Effector memory CD8-positive, alpha-beta T cell (primary cell): ENCODE data around the gene TMEM14A.
"Not testable (repeated sequence)": the region's sequence is repeated elsewhere in the genome, so short reads cannot be mapped to it uniquely, and the experiment has no call there.

ENCODE experiments used
- ATAC-seq: fragments of 150-1000 bp; cut with Tn5 transposase; replicated peaks from 2 replicates; pipeline ENCODE4 v1.10.0; 2021; ENCODE audit warnings: mild to moderate bottlenecking, moderate library complexity
- DNase-seq, 3 experiments: peaks; one replicate each; pipeline ENCODE4 v3.0.0; 2021
- H3K27ac Mint-ChIP-seq, 2 donors: one replicate each; pipeline ENCODE4 v1.8.0; 2022; ENCODE audit warnings: mild to moderate bottlenecking in 2 of 2, mixed read lengths in 2 of 2, moderate library complexity in 2 of 2
- H3K27me3 Mint-ChIP-seq, 2 donors: one replicate each; pipeline ENCODE4 v1.8.0; 2022; ENCODE audit warnings: mixed read lengths in 2 of 2
- H3K36me3 Mint-ChIP-seq: one replicate; pipeline ENCODE4 v1.8.0; 2022; ENCODE audit warnings: mild to moderate bottlenecking, moderate library complexity, mixed read lengths; ENCODE audit not compliant: insufficient read depth
- H3K4me1 Mint-ChIP-seq, 2 donors: one replicate each; pipeline ENCODE4 v1.8.0; 2022; ENCODE audit warnings: low read depth in 2 of 2, mixed read lengths in 2 of 2
- H3K4me3 Mint-ChIP-seq, 2 donors: one replicate each; pipeline ENCODE4 v1.8.0; 2022; ENCODE audit warnings: mild to moderate bottlenecking in 2 of 2, mixed read lengths in 2 of 2, moderate library complexity in 2 of 2
- H3K9me3 Mint-ChIP-seq, 2 donors: one replicate each; pipeline ENCODE4 v1.8.0; 2022; ENCODE audit warnings: mixed read lengths in 2 of 2

The TMEM14A gene

DNA sequence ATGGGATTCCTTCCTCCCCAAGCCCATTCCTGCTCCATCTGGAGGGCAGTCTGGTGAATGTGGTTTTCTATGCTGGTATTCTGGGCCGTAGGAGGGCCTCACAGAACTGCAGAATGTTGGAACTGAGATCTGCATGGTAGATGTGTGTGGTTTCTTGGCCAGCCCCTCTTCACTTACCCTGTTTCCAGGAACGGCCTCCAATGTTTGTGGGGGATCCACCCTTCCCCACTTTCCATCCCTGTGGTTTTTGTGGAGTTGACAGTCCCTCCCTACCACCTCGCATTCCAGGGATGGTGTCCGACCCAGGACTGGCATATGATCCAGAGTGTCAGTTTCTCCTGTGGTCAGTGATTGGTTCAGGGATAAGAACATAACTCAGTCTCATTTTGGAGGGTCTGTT is 26.7 kb upstream of the TMEM14A start:
- Mint-ChIP-seq H3K4me1 (peaks cover 0 to 5% of the 10 kb centered on the region in 2 donors), H3K27ac (no peak overlapping the region), H3K9me3 (no peaks in the 10 kb centered on the region), H3K36me3 (no peaks in the 10 kb centered on the region), H3K27me3 (peaks cover 38 to 44% of the 10 kb centered on the region in 2 donors), H3K4me3 (no peak overlapping the region)
- no peak for ATAC-seq
- DNase-seq: no peak

GRCh38 chr6:52645976-52646375 is 24.9 kb upstream of the TMEM14A start:
- Mint-ChIP-seq H3K27ac (no peak overlapping the region), H3K9me3 (no peaks in the 10 kb centered on the region), H3K4me1 (peaks cover 0 to 3% of the 10 kb centered on the region in 2 donors), H3K36me3 (no peaks in the 10 kb centered on the region), H3K27me3 (peaks cover 27 to 29% of the 10 kb centered on the region in 2 donors), H3K4me3 (no peak overlapping the region)
- ATAC-seq (no peak), DNase-seq (no peak)

DNA sequence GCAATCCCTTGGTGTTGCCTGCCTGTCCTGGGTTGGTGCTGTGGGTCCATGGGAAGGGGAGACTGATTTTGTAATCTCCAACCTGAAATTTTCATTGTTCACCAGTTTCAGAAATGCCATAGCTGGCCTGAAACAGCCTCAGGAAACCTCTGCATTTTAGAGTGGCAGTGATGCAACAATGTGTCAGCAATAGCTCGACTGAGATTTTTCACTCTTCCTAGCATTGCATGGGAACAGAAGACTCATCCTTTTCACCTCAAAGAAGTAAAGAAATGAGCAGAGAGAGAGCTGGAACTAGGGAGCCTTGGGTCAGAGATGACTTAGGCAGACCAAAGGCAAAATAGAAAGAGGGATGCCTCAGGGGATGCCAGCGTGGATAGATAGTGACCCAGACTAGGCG is 23.7 kb upstream of the TMEM14A start:
- DNase-seq (no peak), ATAC-seq (no peak)
- Mint-ChIP-seq H3K36me3 (no peaks in the 10 kb centered on the region), H3K27me3 (peaks cover 26% of the 10 kb centered on the region in 2 donors), H3K4me1 (peaks cover 1 to 10% of the 10 kb centered on the region in 2 donors), H3K9me3 (no peaks in the 10 kb centered on the region), H3K4me3 (no peak overlapping the region), H3K27ac (no peak overlapping the region)

GRCh38 chr6:52649536-52650160 is 21.3 kb upstream of the TMEM14A start:
- DNase-seq (no peak), ATAC-seq (no peak)
- Mint-ChIP-seq H3K27me3 (peaks cover 38 to 50% of the 10 kb centered on the region in 2 donors), H3K9me3 (no peaks in the 10 kb centered on the region), H3K4me1 (peaks cover 1 to 12% of the 10 kb centered on the region in 2 donors), H3K4me3 (no peak overlapping the region), H3K36me3 (peaks cover 4% of the 10 kb centered on the region), H3K27ac (no peak overlapping the region)

DNA sequence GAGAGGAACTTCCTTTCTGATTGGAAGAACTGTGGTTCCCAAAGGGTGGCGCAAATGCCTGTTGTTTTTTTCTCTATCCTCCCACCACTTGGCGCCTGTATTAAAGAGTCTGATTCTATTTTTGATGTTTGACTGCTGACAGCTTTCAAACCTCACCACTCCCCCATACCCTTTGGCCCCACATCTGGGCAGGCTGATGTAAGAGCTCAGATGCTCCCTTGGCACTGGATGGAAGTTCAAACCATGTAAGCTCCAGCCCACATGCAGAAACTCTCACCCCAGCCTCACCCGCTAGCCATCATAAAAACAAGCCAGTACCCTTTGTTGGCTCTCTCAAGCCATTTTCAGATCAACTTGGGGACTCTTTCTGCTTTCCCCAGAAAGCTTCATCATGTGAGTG is 20.0 kb upstream of the TMEM14A start:
- peaks cover 1 to 12% of the 10 kb centered on the region in 2 donors for H3K4me1 Mint-ChIP-seq
- H3K27me3 Mint-ChIP-seq: peaks cover 38 to 44% of the 10 kb centered on the region in 2 donors
- DNase-seq: no peak
- H3K9me3 Mint-ChIP-seq: no peaks in the 10 kb centered on the region
- H3K27ac Mint-ChIP-seq: no peak overlapping the region
- H3K4me3 Mint-ChIP-seq: no peak overlapping the region
- no peak for ATAC-seq
- peaks cover 4% of the 10 kb centered on the region for H3K36me3 Mint-ChIP-seq

GRCh38 chr6:52653151-52653550 is 17.8 kb upstream of the TMEM14A start:
- DNase-seq (no peak), ATAC-seq (no peak)
- H3K27me3 Mint-ChIP-seq: peaks cover 32 to 49% of the 10 kb centered on the region in 2 donors
- H3K27ac Mint-ChIP-seq: no peak overlapping the region
- peaks cover 1 to 12% of the 10 kb centered on the region in 2 donors for H3K4me1 Mint-ChIP-seq
- H3K9me3 Mint-ChIP-seq: no peaks in the 10 kb centered on the region
- no peak overlapping the region for H3K4me3 Mint-ChIP-seq
- peaks cover 4% of the 10 kb centered on the region for H3K36me3 Mint-ChIP-seq

GRCh38 chr6:52654007-52654406 is 16.9 kb upstream of the TMEM14A start:
- no peak for DNase-seq
- Mint-ChIP-seq H3K9me3 (no peaks in the 10 kb centered on the region), H3K36me3 (peaks cover 4% of the 10 kb centered on the region), H3K27me3 (peaks cover 26 to 49% of the 10 kb centered on the region in 2 donors), H3K4me3 (no peak overlapping the region), H3K4me1 (peaks cover 1 to 12% of the 10 kb centered on the region in 2 donors), H3K27ac (no peak overlapping the region)
- ATAC-seq: no peak

- ATAC-seq (no peak), DNase-seq (no peak)
- Mint-ChIP-seq H3K9me3 (no peaks in the 10 kb centered on the region), H3K36me3 (peaks cover 4% of the 10 kb centered on the region), H3K27me3 (peaks cover 21 to 49% of the 10 kb centered on the region in 2 donors), H3K4me1 (peaks cover 1 to 12% of the 10 kb centered on the region in 2 donors), H3K27ac (no peak overlapping the region), H3K4me3 (no peak overlapping the region)
Observed at GRCh38 chr6:52654592-52654991, 16.3 kb upstream of the TMEM14A start.

- H3K36me3 Mint-ChIP-seq, H3K4me3 Mint-ChIP-seq, DNase-seq, H3K27ac Mint-ChIP-seq, ATAC-seq, H3K9me3 Mint-ChIP-seq: not testable (repeated sequence)
- Mint-ChIP-seq H3K27me3 (peaks cover 21 to 43% of the 10 kb centered on the region in 2 donors), H3K4me1 (peaks cover 1 to 12% of the 10 kb centered on the region in 2 donors)
Observed at GRCh38 chr6:52655941-52656340, 15.0 kb upstream of the TMEM14A start.

DNA sequence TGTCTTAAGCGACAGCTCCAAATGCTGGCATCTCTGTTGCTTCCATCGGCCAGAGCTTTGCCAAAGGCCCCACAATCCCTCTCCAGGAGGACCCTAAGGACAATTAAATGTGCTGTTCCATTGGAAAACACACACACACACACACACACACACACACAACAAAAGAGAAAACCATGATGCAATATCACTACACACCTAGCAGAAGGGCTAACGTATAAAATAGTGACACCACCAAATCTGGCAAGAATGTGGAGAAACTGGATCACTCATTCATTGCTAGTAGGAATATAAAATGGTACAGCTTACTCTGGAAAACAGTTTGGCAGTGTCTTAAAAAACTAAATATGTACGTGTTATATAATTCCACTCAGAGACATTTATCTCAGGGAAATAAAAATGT is 13.0 kb upstream of the TMEM14A start:
- Mint-ChIP-seq H3K27ac (no peak overlapping the region), H3K4me1 (no peaks in the 10 kb centered on the region), H3K36me3 (peaks cover 4% of the 10 kb centered on the region), H3K9me3 (no peaks in the 10 kb centered on the region), H3K27me3 (peaks cover 14 to 30% of the 10 kb centered on the region in 2 donors), H3K4me3 (no peak overlapping the region)
- no peak for ATAC-seq
- DNase-seq: no peak

- DNase-seq (no peak), ATAC-seq (no peak)
- Mint-ChIP-seq H3K36me3 (no peaks in the 10 kb centered on the region), H3K27me3 (peaks cover 0 to 13% of the 10 kb centered on the region in 2 donors), H3K4me1 (no peaks in the 10 kb centered on the region), H3K9me3 (no peaks in the 10 kb centered on the region), H3K4me3 (no peak overlapping the region), H3K27ac (no peak overlapping the region)
Observed at GRCh38 chr6:52661551-52661950, 9.4 kb upstream of the TMEM14A start.

- DNase-seq (no peak), ATAC-seq (no peak)
- H3K4me1 Mint-ChIP-seq: no peaks in the 10 kb centered on the region
- no peaks in the 10 kb centered on the region for H3K36me3 Mint-ChIP-seq
- H3K4me3 Mint-ChIP-seq: no peak overlapping the region
- H3K27ac Mint-ChIP-seq: no peak overlapping the region
- no peaks in the 10 kb centered on the region for H3K9me3 Mint-ChIP-seq
- H3K27me3 Mint-ChIP-seq: peaks cover 0 to 11% of the 10 kb centered on the region in 2 donors
Observed at GRCh38 chr6:52662031-52662430, 8.9 kb upstream of the TMEM14A start.

GRCh38 chr6:52663120-52663935 is 7.6 kb upstream of the TMEM14A start:
- ATAC-seq (peak; percentile 79), DNase-seq (peak; percentile 47 to 54 (median 51))
- no peaks in the 10 kb centered on the region for H3K9me3 Mint-ChIP-seq
- no peaks in the 10 kb centered on the region for H3K4me1 Mint-ChIP-seq
- no peak overlapping the region for H3K27ac Mint-ChIP-seq
- no peak overlapping the region for H3K4me3 Mint-ChIP-seq
- no peaks in the 10 kb centered on the region for H3K36me3 Mint-ChIP-seq
- H3K27me3 Mint-ChIP-seq: no peaks in the 10 kb centered on the region

DNA sequence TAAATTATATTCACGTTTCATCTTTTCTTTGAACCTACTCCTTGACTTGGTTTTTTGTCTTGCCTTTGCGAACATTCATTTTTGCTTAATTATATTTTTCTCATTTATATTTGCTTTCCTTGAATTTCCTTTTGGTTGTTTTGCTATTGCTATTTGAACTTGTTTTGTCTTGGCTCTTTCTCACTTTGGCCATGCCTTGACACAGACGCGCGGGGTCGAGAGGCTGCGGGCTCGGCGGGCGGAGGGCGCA is 7.1 kb upstream of the TMEM14A start:
- Mint-ChIP-seq H3K27me3 (no peaks in the 10 kb centered on the region), H3K36me3 (no peaks in the 10 kb centered on the region), H3K27ac (no peak overlapping the region), H3K4me1 (no peaks in the 10 kb centered on the region), H3K9me3 (no peaks in the 10 kb centered on the region), H3K4me3 (no peak overlapping the region)
- DNase-seq (no peak), ATAC-seq (no peak)
